Measurements from ENCODE around the gene FMNL2. TPM values are rescaled to one million over a fixed set of nuclear protein-coding genes. Genes with fewer than 3 reads are reported as not detected.

FMNL2 gene
- total and polyA plus RNA-seq, 4 donors, result 1.5 to 9.3 (median 5.1) TPM

- H3K27me3 ChIP-seq (ENCODE audit: control insufficient read depth in 4 of 4, insufficient read depth in 4 of 4, low read length in 3 of 4), result no peaks in the 10 kb centered on the region
- no peaks in the 10 kb centered on the region for H3K4me1 ChIP-seq (ENCODE audit: control insufficient read depth in 4 of 4, insufficient read depth in 4 of 4, low read length in 3 of 4)
- H3K36me3 ChIP-seq (ENCODE audit: control insufficient read depth in 4 of 4, insufficient read depth in 3 of 4, low read depth in 1 of 4, low read length in 3 of 4), result peaks cover 3 to 30% (median 14%) of the 10 kb centered on the region in 4 donors
- no peak for DNase-seq (ENCODE audit: low spot score)
- H3K27ac ChIP-seq (ENCODE audit: low read depth in 1 of 2, low read length in 2 of 2), result no peak overlapping the region
- TF ChIP-seq HNF4A (conservative IDR thresholded peaks at IDR 0.05) (no peak), EGR1 (IDR thresholded peaks at IDR 0.05; ENCODE audit: low read depth in 2 of 2) (no peak), MAX (IDR thresholded peaks at IDR 0.05) (no peak), RXRA (IDR thresholded peaks at IDR 0.05) (no peak), ATF3 (IDR thresholded peaks at IDR 0.05) (no peak), JUND (IDR thresholded peaks at IDR 0.05) (no peak), FOXA1 (IDR thresholded peaks at IDR 0.05) (no peak), YY1 (IDR thresholded peaks at IDR 0.05) (no peak), NR2F2 (IDR thresholded peaks at IDR 0.05) (no peak), HNF4G (IDR thresholded peaks at IDR 0.05) (no peak), RAD21 (IDR thresholded peaks at IDR 0.05) (no peak), CTCF (IDR thresholded peaks at IDR 0.05; ENCODE audit: low read depth, low read length, missing input control) (no peak), SP1 (IDR thresholded peaks at IDR 0.05) (no peak)
- H3K9ac ChIP-seq (ENCODE audit: low read depth in 1 of 2, low read length in 2 of 2), result no peak overlapping the region
- H3K4me3 ChIP-seq (ENCODE audit: low read depth in 1 of 3, low read length in 3 of 3), result no peak overlapping the region
- 95% methylated on average over 9 of the region's 9 CpGs for WGBS
- no peaks in the 10 kb centered on the region for H3K9me3 ChIP-seq (ENCODE audit: control insufficient read depth in 4 of 4, low read length in 3 of 4)
Measured at GRCh38 chr2:152682663-152683062, 347.7 kb downstream of the FMNL2 start.

- Histone ChIP-seq H3K9ac (ENCODE audit: low read depth in 1 of 2, low read length in 2 of 2) (no peak overlapping the region), H3K27me3 (ENCODE audit: control insufficient read depth in 4 of 4, insufficient read depth in 4 of 4, low read length in 3 of 4) (no peaks in the 10 kb centered on the region), H3K4me1 (ENCODE audit: control insufficient read depth in 4 of 4, insufficient read depth in 4 of 4, low read length in 3 of 4) (no peaks in the 10 kb centered on the region), H3K27ac (ENCODE audit: low read depth in 1 of 2, low read length in 2 of 2) (no peak overlapping the region), H3K9me3 (ENCODE audit: control insufficient read depth in 4 of 4, low read length in 3 of 4) (no peaks in the 10 kb centered on the region), H3K4me3 (ENCODE audit: low read depth in 1 of 3, low read length in 3 of 3) (no peak overlapping the region), H3K36me3 (ENCODE audit: control insufficient read depth in 4 of 4, insufficient read depth in 3 of 4, low read depth in 1 of 4, low read length in 3 of 4) (peaks cover 3 to 26% (median 13%) of the 10 kb centered on the region in 4 donors)
- TF ChIP-seq FOXA1 (IDR thresholded peaks at IDR 0.05) (no peak), FOXA2 (IDR thresholded peaks at IDR 0.05) (no peak), HNF4G (IDR thresholded peaks at IDR 0.05) (no peak), RXRA (IDR thresholded peaks at IDR 0.05) (no peak), HNF4A (conservative IDR thresholded peaks at IDR 0.05) (no peak), ZBTB33 (IDR thresholded peaks at IDR 0.05) (no peak), TAF1 (conservative IDR thresholded peaks at IDR 0.05) (no peak), EGR1 (IDR thresholded peaks at IDR 0.05; ENCODE audit: low read depth in 2 of 2) (no peak), ATF3 (IDR thresholded peaks at IDR 0.05) (no peak)
- no peak for DNase-seq (ENCODE audit: low spot score)
Measured at GRCh38 chr2:152683400-152683799, 348.4 kb downstream of the FMNL2 start.
